ENCODE measurements around the gene ZNF70. TPM values are rescaled to one million over a fixed set of nuclear protein-coding genes. Genes with fewer than 3 reads are reported as not detected.

ZNF70 gene
- total and polyA plus RNA-seq, 2 of the 13 experiments (the other 11 are each of a cell fraction or from before 2014, with no cell fraction given) = 0.62 to 3.6 TPM

DNA sequence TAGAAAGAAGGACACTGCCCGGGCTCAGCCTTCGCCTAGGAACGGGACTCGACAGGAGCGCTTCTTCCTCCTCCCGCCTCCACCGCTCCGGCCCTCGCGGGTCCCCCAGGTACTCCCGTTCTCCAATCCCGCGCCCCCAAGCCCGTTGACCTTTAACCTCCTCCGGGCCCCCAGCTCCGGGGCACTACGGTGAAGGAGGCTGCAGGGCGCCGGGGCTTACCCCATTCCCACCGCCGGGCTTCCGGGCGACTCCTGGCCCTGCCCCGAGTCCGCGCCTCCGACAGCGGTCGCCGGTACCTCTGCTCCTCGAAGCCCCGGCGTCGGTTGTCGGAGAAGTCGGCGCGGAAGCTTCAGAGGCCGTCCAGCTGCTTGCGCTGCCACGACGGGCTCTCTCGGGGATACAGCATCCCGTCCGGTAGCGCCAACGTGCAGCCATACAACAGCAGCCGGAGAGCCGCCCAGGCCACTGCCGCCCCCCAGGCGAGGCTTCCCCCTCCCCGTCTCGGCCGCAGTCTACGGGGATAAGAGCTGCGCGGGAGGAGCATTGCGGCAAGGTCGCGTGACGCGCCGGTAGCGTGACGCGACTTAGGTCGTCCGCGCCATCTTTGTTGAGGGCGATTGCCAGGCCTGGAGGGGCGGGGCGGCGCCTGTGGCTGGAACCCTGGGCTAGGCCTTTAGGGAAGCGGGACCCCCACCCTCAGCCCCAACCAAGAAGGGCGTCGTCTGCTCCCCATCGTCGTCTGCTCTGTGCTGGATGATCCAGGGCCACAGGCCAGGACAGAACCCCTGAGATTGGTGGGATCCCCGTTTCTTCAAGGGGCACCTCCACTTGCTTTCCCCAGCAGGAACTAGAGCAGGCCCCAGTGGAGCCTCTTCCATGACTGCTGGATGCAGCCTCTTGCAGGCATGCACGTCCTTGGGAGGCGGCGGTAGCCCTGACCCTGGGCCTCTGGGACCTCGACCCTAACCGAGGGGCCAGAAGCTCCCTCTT, 33.8 kb downstream of the ZNF70 start (continued):
- TF ChIP-seq, protein P1, sequence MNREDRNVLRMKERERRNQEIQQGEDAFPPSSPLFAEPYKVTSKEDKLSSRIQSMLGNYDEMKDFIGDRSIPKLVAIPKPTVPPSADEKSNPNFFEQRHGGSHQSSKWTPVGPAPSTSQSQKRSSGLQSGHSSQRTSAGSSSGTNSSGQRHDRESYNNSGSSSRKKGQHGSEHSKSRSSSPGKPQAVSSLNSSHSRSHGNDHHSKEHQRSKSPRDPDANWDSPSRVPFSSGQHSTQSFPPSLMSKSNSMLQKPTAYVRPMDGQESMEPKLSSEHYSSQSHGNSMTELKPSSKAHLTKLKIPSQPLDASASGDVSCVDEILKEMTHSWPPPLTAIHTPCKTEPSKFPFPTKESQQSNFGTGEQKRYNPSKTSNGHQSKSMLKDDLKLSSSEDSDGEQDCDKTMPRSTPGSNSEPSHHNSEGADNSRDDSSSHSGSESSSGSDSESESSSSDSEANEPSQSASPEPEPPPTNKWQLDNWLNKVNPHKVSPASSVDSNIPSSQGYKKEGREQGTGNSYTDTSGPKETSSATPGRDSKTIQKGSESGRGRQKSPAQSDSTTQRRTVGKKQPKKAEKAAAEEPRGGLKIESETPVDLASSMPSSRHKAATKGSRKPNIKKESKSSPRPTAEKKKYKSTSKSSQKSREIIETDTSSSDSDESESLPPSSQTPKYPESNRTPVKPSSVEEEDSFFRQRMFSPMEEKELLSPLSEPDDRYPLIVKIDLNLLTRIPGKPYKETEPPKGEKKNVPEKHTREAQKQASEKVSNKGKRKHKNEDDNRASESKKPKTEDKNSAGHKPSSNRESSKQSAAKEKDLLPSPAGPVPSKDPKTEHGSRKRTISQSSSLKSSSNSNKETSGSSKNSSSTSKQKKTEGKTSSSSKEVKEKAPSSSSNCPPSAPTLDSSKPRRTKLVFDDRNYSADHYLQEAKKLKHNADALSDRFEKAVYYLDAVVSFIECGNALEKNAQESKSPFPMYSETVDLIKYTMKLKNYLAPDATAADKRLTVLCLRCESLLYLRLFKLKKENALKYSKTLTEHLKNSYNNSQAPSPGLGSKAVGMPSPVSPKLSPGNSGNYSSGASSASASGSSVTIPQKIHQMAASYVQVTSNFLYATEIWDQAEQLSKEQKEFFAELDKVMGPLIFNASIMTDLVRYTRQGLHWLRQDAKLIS (CRISPR knock-in tag; IDR thresholded peaks at IDR 0.05) = no peak
- TF ChIP-seq CHCHD3 (CRISPR knock-in tag; IDR thresholded peaks at IDR 0.05) = 0 out of 2 replicates have a peak, but pooled peaks have one; percentile 37
- no peak for TF ChIP-seq PRDM4 (CRISPR knock-in tag; IDR thresholded peaks at IDR 0.05; ENCODE audit: borderline replicate concordance)
- TF ChIP-seq, protein P2, sequence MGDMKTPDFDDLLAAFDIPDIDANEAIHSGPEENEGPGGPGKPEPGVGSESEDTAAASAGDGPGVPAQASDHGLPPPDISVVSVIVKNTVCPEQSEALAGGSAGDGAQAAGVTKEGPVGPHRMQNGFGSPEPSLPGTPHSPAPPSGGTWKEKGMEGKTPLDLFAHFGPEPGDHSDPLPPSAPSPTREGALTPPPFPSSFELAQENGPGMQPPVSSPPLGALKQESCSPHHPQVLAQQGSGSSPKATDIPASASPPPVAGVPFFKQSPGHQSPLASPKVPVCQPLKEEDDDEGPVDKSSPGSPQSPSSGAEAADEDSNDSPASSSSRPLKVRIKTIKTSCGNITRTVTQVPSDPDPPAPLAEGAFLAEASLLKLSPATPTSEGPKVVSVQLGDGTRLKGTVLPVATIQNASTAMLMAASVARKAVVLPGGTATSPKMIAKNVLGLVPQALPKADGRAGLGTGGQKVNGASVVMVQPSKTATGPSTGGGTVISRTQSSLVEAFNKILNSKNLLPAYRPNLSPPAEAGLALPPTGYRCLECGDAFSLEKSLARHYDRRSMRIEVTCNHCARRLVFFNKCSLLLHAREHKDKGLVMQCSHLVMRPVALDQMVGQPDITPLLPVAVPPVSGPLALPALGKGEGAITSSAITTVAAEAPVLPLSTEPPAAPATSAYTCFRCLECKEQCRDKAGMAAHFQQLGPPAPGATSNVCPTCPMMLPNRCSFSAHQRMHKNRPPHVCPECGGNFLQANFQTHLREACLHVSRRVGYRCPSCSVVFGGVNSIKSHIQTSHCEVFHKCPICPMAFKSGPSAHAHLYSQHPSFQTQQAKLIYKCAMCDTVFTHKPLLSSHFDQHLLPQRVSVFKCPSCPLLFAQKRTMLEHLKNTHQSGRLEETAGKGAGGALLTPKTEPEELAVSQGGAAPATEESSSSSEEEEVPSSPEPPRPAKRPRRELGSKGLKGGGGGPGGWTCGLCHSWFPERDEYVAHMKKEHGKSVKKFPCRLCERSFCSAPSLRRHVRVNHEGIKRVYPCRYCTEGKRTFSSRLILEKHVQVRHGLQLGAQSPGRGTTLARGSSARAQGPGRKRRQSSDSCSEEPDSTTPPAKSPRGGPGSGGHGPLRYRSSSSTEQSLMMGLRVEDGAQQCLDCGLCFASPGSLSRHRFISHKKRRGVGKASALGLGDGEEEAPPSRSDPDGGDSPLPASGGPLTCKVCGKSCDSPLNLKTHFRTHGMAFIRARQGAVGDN (CRISPR knock-in tag; IDR thresholded peaks at IDR 0.05) = peak; percentile 96
- no peak for TF ChIP-seq KLF13 (CRISPR knock-in tag; IDR thresholded peaks at IDR 0.05)
- TF ChIP-seq NFE2 (CRISPR knock-in tag; IDR thresholded peaks at IDR 0.05) = no peak
- peak; percentile 14; the same call in 1 of the 2 replicates for TF ChIP-seq GFI1 (CRISPR knock-in tag; IDR thresholded peaks at IDR 0.05; ENCODE audit: borderline replicate concordance)
- TF ChIP-seq ZNF142 (CRISPR knock-in tag; IDR thresholded peaks at IDR 0.05) = peak; percentile 89
- peak; percentile 91 for TF ChIP-seq ZNF772 (CRISPR knock-in tag; IDR thresholded peaks at IDR 0.05)
